ENCODE measurements around the gene TRIM31.

TRIM31 gene

GRCh38 chr6:30102970-30103871 is 9.7 kb downstream of the TRIM31 start:
- ATAC-seq (peak; percentile 90), DNase-seq (peak; percentile 81 to 83)
- Mint-ChIP-seq H3K27me3 (peaks cover 84% of the 10 kb centered on the region), H3K4me3 (peak overlapping the region; percentile 77 to 90), H3K27ac (peak overlapping the region in 1 of 2 donors; percentile 68), H3K4me1 (peaks cover 52% of the 10 kb centered on the region), H3K9me3 (no peaks in the 10 kb centered on the region)

- peak; percentile 60 for ATAC-seq
- Mint-ChIP-seq H3K4me1 (peaks cover 52% of the 10 kb centered on the region), H3K27ac (no peak overlapping the region), H3K9me3 (no peaks in the 10 kb centered on the region), H3K4me3 (peak overlapping the region; percentile 78 to 90), H3K27me3 (peaks cover 84% of the 10 kb centered on the region)
- DNase-seq, result no peak
Measured at GRCh38 chr6:30102414-30102969, 10.4 kb downstream of the TRIM31 start.

GRCh38 chr6:30101444-30102413 is 11.2 kb downstream of the TRIM31 start:
- Mint-ChIP-seq H3K9me3 (no peaks in the 10 kb centered on the region), H3K27ac (peak overlapping the region in 1 of 2 donors; percentile 37), H3K4me1 (peaks cover 57% of the 10 kb centered on the region), H3K27me3 (peaks cover 86% of the 10 kb centered on the region), H3K4me3 (peak overlapping the region; percentile 71 to 78)
- peak; percentile 46 to 54 for DNase-seq
- peak; percentile 57 for ATAC-seq

GRCh38 chr6:30100585-30101443 is 12.1 kb downstream of the TRIM31 start:
- ATAC-seq (no peak), DNase-seq (no peak)
- Mint-ChIP-seq H3K4me3 (peak overlapping the region; percentile 71 to 78), H3K9me3 (no peaks in the 10 kb centered on the region), H3K27ac (peak overlapping the region in 1 of 2 donors; percentile 6), H3K4me1 (peaks cover 57% of the 10 kb centered on the region), H3K27me3 (peaks cover 77% of the 10 kb centered on the region)

- peak overlapping the region; percentile 56 to 61 for H3K4me3 Mint-ChIP-seq
- H3K9me3 Mint-ChIP-seq, result no peaks in the 10 kb centered on the region
- peaks cover 57% of the 10 kb centered on the region for H3K4me1 Mint-ChIP-seq
- DNase-seq (no peak), ATAC-seq (no peak)
- no peak overlapping the region for H3K27ac Mint-ChIP-seq
- H3K27me3 Mint-ChIP-seq, result peaks cover 75% of the 10 kb centered on the region
Measured at GRCh38 chr6:30100154-30100553, 12.7 kb downstream of the TRIM31 start.

- Mint-ChIP-seq H3K9me3 (no peaks in the 10 kb centered on the region), H3K27ac (peak overlapping the region in 1 of 2 donors; percentile 77), H3K4me1 (peaks cover 50% of the 10 kb centered on the region), H3K4me3 (no peak overlapping the region), H3K27me3 (peaks cover 72% of the 10 kb centered on the region)
- no peak for DNase-seq
- ATAC-seq, result no peak
Measured at GRCh38 chr6:30097902-30098768, 14.8 kb downstream of the TRIM31 start.

- Mint-ChIP-seq H3K9me3 (no peaks in the 10 kb centered on the region), H3K27ac (no peak overlapping the region), H3K4me1 (peaks cover 37% of the 10 kb centered on the region), H3K27me3 (peaks cover 84% of the 10 kb centered on the region), H3K4me3 (no peak overlapping the region)
- DNase-seq (no peak), ATAC-seq (no peak)
Measured at GRCh38 chr6:30096829-30097228, 16.1 kb downstream of the TRIM31 start.

- Mint-ChIP-seq H3K4me3 (no peak overlapping the region), H3K9me3 (no peaks in the 10 kb centered on the region), H3K4me1 (peaks cover 19% of the 10 kb centered on the region), H3K27me3 (peaks cover 77% of the 10 kb centered on the region), H3K27ac (no peak overlapping the region)
- no peak for DNase-seq
- no peak for ATAC-seq
Measured at GRCh38 chr6:30093951-30094661, 18.8 kb downstream of the TRIM31 start.

- Mint-ChIP-seq H3K9me3 (no peaks in the 10 kb centered on the region), H3K4me3 (no peak overlapping the region), H3K27me3 (peaks cover 72% of the 10 kb centered on the region), H3K27ac (no peak overlapping the region), H3K4me1 (peaks cover 10% of the 10 kb centered on the region)
- ATAC-seq (no peak), DNase-seq (no peak)
Measured at GRCh38 chr6:30092852-30093543, 19.9 kb downstream of the TRIM31 start.

GRCh38 chr6:30091577-30092381 is 21.1 kb downstream of the TRIM31 start:
- ATAC-seq (no peak), DNase-seq (no peak)
- H3K4me1 Mint-ChIP-seq, result no peaks in the 10 kb centered on the region
- H3K27ac Mint-ChIP-seq, result peak overlapping the region in 1 of 2 donors; percentile 15
- H3K9me3 Mint-ChIP-seq, result no peaks in the 10 kb centered on the region
- H3K4me3 Mint-ChIP-seq, result no peak overlapping the region
- peaks cover 73% of the 10 kb centered on the region for H3K27me3 Mint-ChIP-seq

- H3K4me1 Mint-ChIP-seq, result no peaks in the 10 kb centered on the region
- peaks cover 68% of the 10 kb centered on the region for H3K27me3 Mint-ChIP-seq
- H3K27ac Mint-ChIP-seq, result no peak overlapping the region
- H3K4me3 Mint-ChIP-seq, result no peak overlapping the region
- H3K9me3 Mint-ChIP-seq, result no peaks in the 10 kb centered on the region
- DNase-seq, result no peak
- no peak for ATAC-seq
Measured at GRCh38 chr6:30087876-30088275, 25.0 kb downstream of the TRIM31 start.

GRCh38 chr6:30077218-30077617 is 35.7 kb downstream of the TRIM31 start:
- DNase-seq (no peak), ATAC-seq (no peak)
- Mint-ChIP-seq H3K27ac (no peak overlapping the region), H3K27me3 (peaks cover 76% of the 10 kb centered on the region), H3K4me1 (peaks cover 23% of the 10 kb centered on the region), H3K9me3 (no peaks in the 10 kb centered on the region), H3K4me3 (no peak overlapping the region)

All from stimulated activated naive CD8-positive, alpha-beta T cell treated with anti-CD3 and anti-CD28 coated beads, Interleukin-15, amount 100 ng/mL, for 72 hours (primary cell).